ENCODE results near the gene ZNF559. TPM values are rescaled to one million over a fixed set of nuclear protein-coding genes. Genes with fewer than 3 reads are reported as not detected.

The ZNF559 gene
- total RNA-seq, 1 experiment from 2014 or later: 13.5 TPM

DNA sequence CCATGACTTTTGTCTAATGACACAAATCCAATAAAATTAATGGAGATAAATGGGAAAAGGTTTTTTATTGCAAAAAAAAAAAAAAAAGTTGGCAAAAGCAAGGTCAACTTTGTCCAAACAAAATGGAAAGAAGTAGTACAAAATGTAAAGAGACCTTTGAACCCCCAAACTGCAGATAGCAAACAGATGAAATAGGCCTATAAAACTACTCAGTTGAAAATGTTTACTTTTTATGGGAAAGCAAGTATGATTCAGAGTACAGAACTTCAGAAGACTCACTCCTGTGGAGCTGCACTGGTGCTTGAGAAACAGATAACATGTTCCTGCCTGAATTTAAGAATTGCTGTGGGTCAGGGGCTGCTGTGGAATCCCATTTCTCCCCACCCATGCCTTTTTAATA is 29.0 kb downstream of the ZNF559 start:
- peak; percentile 21 for DNase-seq (ENCODE audit: low read depth)

DNA sequence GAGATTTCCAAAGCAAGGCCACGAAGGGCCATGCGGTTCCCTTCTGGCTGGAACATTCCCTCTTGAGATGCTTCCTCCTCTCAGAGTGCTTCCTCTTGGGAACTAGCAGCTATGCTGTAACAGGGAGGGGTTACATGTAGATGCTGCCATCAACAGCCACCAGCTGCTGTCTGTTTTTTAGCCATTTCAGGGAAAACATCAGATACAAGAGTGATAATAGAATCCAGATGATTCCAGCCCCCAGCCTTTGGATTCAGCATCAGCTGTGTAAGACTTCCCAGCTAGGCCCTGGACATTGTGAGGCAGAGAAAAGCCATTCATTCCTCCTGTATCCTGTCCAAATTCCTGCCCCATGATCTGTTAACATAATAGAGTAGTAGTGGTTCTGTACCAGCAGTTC is 30.7 kb downstream of the ZNF559 start:
- DNase-seq (ENCODE audit: low read depth): no peak

DNA sequence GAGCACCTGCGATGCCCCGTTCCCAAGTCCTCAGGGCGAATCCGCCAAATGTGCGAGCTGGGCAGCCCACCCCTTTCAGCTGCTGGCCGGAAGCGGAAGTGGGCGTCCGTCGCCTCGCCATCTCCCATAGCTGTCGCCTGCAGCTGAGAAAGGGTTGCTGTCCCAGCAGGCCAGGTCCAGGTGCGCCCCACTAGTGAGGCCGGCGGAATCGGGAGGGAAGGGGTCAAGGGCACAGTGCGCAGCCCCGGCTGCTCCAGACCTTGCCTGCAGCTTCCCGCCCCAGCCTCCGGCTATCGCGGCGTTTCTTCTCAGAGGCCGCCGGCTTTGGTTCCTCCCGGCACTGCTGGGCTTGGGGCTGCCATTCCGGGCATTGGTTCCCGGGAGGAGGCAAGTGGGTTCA is 38.9 kb downstream of the ZNF559 start, which contains the start of gene ZNF177:
ZNF177 (plus strand) TSS at position 109 of the 400 bp plus-strand sequence. CDS start 15,299 bp downstream, outside the sequence.
- no peak for DNase-seq (ENCODE audit: low read depth)

DNA sequence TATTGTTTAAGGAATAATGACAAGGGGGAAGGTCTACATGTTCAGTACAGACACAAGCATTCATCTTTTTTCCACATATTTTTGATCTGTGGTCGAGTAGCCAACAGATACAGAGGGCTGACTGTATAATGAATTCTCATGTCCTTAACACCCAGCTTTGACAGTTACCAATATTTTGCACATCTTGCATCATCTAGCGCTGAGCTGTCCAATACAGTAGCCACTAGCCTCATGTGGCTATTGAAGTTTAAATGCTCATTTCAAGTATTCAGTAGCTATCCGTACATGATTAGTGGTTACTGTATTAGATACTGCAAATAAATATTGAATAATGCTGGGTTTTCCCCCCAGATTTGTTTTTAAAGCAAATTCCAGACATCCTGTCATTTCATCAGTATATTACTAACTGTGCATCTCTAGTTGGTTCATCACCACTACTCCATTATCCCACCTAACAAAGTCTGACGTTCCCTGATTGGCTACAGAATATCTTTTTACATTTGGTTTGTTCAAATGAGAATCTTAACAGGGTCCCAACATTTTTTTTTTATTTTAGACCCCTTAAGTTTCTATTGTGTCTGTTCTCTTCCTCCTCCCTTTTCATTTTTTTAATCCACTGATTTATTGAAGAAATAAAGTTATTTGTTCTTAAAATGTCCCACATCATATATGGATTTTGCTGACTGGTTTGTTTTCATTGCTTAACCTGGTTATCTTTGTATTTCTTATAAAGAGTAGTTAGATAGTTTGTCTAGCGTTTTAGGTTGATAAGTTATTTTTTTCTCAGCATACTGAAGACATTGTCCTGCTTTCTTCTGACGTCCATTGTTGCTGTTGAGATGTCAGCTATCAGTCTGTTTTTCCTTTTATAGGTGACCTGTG is 47.0 kb downstream of the ZNF559 start:
- no peak for DNase-seq (ENCODE audit: low read depth)

DNA sequence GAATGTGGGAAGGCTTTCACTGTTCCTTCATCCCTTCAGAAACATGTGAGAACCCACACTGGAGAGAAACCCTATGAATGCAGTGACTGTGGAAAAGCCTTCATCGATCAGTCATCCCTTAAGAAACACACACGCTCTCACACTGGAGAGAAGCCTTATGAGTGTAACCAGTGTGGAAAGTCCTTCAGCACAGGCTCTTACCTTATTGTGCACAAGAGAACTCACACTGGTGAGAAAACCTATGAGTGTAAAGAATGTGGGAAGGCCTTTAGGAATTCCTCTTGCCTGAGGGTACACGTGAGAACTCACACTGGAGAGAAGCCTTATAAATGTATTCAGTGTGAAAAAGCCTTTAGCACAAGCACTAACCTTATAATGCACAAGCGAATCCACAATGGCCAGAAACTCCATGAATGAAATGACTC is 57.4 kb downstream of the ZNF559 start:
- no peak for DNase-seq (ENCODE audit: low read depth)

Other genes starting within 250 kb of the ZNF559 start
- not detected in 2 replicates for gene OR1M1, start 237.1 kb upstream of the ZNF559 start, total RNA-seq (2014; rRNA removed; shearing (Covaris generic))
- gene OR7G2, start 216.7 kb upstream of the ZNF559 start, total RNA-seq (2014; rRNA removed; shearing (Covaris generic)): not detected in 2 replicates
- gene OR7G1, start 208.4 kb upstream of the ZNF559 start, total RNA-seq (2014; rRNA removed; shearing (Covaris generic)): not detected in 2 replicates
- not detected in 2 replicates for gene OR7G3, start 197.2 kb upstream of the ZNF559 start, total RNA-seq (2014; rRNA removed; shearing (Covaris generic))
- 15.9 and 26.5 TPM in 2 replicates for gene ZNF317, start 183.8 kb upstream of the ZNF559 start, total RNA-seq (2014; rRNA removed; shearing (Covaris generic))
- 0.05 and 0.12 TPM in 2 replicates for gene OR7D2, start 145.2 kb upstream of the ZNF559 start, total RNA-seq (2014; rRNA removed; shearing (Covaris generic))
- gene OR7D4, start 104.6 kb upstream of the ZNF559 start, total RNA-seq (2014; rRNA removed; shearing (Covaris generic)): not detected in 2 replicates
- gene OR7E24, start 73.2 kb upstream of the ZNF559 start, total RNA-seq (2014; rRNA removed; shearing (Covaris generic)): not detected in 2 replicates
- gene ZNF699, start 14.3 kb upstream of the ZNF559 start, total RNA-seq (2014; rRNA removed; shearing (Covaris generic)): 5.9 and 18.5 TPM in 2 replicates
- gene ZNF177, start 38.8 kb downstream of the ZNF559 start, total RNA-seq (2014; rRNA removed; shearing (Covaris generic)): 3.1 and 4.0 TPM in 2 replicates
- 16.0 and 17.2 TPM in 2 replicates for gene ZNF266, start 111.4 kb downstream of the ZNF559 start, total RNA-seq (2014; rRNA removed; shearing (Covaris generic))
- 0.10 and 1.7 TPM in 2 replicates for gene ZNF560, start 174.4 kb downstream of the ZNF559 start, total RNA-seq (2014; rRNA removed; shearing (Covaris generic))
- 4.2 and 8.9 TPM in 2 replicates for gene ZNF426, start 214.5 kb downstream of the ZNF559 start, total RNA-seq (2014; rRNA removed; shearing (Covaris generic))

Data from M059J (cell line).